ENCODE results near the gene ASAP3.
A peak's percentile ranks its signal among the peaks of the same experiment; 100 is the strongest.

ASAP3 gene

GRCh38 chr1:23448846-23449245 lies 35.1 kb downstream of the ASAP3 start:
- DNase-seq, result no peak

GRCh38 chr1:23446661-23447310 lies 37.2 kb downstream of the ASAP3 start:
- DNase-seq, result no peak

GRCh38 chr1:23444596-23445390 lies 39.2 kb downstream of the ASAP3 start:
- no peak for DNase-seq

GRCh38 chr1:23444104-23444533 lies 39.9 kb downstream of the ASAP3 start:
- DNase-seq, result peak; percentile 12

DNA sequence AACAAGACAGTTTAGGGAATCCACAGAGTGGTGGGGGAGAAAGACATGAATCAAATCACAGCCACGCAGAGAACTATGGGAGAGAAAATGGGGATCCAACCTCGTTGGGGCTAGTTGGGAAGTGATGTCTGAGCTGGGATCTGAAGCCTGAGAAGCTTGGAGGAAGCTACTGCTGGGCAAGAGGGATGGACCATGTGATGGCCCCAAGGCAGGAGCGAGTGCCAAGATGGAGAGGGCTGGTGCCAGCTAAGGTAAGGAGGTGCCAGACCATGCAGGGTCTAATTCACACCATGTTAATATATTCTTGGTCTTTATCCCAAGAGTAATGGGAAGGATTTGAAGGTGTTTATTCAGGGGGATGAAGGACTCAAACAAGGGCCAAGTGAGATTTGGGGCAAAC lies 41.2 kb downstream of the ASAP3 start:
- no peak for DNase-seq

DNA sequence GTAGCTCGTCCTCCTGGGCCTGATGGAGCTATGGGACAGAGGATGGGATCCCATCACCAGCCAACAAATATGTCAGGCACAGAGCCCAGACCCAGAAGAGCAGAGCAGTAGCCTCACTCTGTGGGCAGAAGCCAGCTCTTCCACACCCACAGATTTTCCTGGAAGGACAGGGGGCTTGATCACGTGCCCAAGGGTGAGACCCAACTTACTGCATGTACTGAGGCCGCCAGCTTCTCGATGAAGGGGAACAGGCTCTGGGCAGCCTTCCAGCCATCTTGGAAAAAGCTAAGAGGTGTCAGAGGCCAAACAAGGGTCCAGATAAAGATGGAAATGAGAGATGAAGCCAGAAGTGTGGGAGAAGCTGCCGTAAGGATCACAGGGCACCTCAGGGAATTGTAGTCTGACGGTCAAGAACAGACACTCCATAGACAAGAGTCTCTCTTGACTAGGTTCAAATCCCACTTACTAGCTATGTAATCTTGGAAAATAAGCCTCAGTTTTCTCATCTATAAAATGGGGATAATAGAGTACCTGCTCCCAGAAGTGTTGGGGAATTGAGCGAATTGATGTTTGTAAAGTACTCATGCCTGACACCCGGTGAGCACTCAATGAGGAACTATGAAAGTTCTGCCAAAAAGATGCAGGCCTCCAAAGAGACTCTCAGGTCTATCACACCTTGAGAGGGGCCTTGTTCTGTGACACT lies 42.4 kb downstream of the ASAP3 start:
- no peak for DNase-seq

DNA sequence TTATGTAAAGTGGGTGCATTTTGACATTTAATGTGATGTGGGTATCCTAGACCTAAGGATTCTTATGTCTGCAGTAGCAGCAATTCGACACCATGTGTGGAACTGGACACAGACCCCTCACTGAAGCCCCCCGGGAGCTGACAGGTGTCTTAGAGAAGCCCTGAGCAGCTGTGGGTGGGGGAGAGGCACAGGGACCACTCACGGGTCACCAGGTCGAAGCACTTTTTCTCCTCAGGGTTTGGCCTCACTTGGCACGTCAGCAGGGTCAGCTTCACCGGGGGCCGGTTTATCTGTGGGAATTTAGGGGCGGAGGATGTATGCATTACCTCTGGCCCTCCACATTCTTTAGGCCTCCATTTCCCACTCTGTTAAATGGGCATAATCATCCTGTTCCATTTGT lies 45.4 kb downstream of the ASAP3 start:
- no peak for DNase-seq

DNA sequence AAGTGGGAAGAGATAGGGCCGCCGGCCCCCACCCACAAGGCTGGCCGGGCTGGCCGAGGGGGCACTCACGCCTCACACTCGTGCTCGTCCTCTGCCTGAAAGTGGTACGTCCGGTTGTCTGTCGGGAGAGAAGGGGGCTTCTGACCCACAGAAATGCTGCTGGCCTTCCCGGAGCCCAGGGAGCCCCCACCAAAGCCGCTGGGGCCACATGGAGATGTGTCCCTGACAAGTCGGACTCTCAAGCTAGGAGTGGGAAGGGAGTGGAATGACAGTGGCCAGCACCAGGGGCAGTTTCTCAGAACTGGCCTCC lies 46.7 kb downstream of the ASAP3 start:
- no peak for DNase-seq

GRCh38 chr1:23436520-23437354 lies 47.2 kb downstream of the ASAP3 start:
- DNase-seq, result no peak

GRCh38 chr1:23434260-23434775 lies 49.7 kb downstream of the ASAP3 start:
- no peak for DNase-seq

- DNase-seq, result no peak
Measured at GRCh38 chr1:23433122-23433521, 50.9 kb downstream of the ASAP3 start.

DNA sequence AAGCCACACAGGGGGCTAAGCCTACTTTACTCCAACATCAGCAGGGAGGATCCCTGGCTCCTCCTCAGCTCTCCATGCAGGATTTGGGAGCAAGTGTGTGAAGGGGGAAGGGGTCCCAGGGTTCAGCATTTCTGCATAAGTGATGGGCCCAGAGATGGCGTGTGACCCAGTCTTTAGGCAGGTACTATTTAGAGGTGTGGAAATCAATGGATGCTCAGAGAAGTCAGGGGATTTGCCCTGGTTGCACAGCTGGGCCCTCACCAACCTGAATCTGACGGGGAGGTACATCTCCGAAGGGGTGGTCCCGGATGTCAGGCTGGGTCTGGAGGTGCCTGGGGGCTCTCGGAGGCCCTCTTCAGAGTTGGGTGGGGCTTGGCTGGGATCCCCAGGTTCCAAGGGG lies 52.5 kb downstream of the ASAP3 start:
- DNase-seq, result no peak

DNA sequence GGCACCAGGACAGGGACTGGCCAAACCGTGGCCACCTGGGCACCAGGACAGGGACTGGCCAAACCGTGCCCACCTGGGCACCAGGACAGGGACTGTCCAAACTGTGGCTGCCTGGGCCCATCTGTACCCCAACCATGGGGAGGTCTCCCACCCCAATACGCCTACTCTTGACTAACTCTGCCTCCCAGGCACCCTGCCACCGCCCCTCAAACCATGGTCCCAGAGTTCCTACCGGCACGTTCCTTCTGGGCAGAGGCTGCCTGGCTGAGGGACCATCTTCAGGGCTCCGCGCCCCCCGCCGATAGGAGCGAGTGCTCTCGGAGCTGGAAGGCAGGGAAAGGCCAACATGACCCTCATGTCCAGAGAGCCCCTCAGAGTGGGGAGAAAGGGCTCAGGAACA lies 53.2 kb downstream of the ASAP3 start:
- DNase-seq, result no peak

- no peak for DNase-seq
Measured at GRCh38 chr1:23428136-23428905, 55.7 kb downstream of the ASAP3 start.

- no peak for DNase-seq
Measured at GRCh38 chr1:23427550-23427949, 56.4 kb downstream of the ASAP3 start.

DNA sequence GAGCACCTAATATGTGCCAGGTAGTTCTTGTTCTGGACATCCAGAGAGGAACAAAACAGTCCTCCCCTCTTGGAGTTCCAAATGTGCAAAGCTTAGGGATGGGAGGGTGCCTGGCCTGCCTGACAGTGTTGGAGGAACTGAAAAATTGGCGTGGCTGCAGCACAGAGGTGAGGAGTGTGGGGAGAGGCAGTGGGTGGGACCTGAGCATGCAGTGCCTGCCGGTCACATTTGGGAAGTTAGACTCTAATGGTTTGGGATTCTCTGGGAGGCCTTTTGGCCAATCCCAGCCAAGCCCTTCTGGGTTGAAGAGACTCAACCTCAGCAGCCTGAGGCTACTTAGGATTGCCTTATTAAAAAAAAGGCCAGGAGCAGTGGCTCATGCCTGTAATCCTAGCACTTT lies 57.2 kb downstream of the ASAP3 start:
- DNase-seq, result no peak

- DNase-seq, result no peak
Measured at GRCh38 chr1:23425193-23425494, 58.8 kb downstream of the ASAP3 start.

GRCh38 chr1:23424293-23425192 lies 59.4 kb downstream of the ASAP3 start, which contains the start of gene TCEA3:
Gene TCEA3 (minus strand): TSS chr1:23424748. CDS start chr1:23424633, 115 bp downstream.
- no peak for DNase-seq

DNA sequence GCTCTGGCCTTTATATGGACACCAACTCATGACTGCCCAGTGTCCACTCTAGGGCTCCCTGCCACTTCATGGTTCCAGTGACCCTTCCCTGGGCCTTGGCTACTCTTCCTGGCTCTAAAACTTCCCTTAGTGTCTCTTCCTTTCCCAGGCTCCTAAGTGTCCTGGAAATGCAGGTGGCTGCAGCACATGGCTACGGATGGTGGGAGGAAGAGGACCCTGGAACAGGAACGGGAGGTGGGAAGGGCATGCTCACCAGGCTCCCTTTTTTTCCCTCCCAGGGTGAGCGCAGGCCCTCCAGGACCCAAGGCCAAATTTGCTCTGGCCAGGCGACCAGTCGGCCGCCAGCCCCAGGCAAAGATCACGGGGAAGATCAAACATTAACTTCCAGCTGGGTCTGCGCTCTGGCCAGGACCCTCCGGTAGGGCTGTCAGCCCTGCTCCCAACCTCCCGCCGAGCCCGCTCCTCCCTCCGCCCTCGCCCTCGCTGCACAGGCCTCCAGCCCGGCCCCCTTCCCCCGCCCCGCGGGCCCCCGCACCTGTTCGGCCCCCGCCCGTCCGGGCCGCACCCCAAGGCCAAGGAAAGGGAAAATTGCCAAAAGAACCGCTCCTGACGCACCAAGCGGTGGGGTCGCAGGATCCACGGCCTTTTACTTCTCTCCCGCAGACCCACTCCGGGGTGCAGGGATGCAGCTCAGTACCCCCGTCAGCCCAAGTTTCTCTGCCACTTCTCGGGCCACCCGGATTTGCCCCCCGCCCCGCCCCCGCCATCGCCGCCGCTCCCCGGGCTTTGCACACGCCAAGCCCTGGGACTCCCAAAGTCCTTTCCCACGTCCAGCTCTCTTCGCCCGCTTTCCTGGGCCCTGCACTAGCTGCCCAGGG lies 60.3 kb downstream of the ASAP3 start:
- no peak for DNase-seq

DNA sequence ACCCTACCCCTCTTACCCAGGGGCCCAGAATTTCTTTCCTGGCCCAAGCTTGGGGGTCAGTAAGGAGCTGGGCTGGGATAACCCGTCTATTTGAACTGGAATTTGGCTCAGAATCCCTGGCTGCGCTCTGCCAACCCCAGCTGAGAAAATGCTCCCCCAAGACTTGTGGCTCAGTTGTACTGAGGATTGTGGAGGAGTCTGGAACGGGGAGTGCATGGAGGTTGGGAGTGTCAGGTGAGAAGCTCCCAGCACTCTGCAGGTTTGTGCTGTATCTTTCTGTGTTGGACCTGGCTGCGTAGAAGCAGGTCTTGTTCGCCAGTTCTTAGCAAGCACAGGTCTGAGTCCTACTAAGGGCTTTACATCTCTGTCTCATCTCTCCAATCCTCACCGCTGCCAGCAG lies 61.0 kb downstream of the ASAP3 start:
- DNase-seq, result no peak
